GM15510 (cell line): ENCODE measurements around the gene TSHB.

Experiments
- POLR2A ChIP-seq: IDR thresholded peaks from 3 replicates; pipeline ENCODE4 v1.6.1; 2011; ENCODE audit warnings: borderline replicate concordance; ENCODE audit not compliant: insufficient read length; ENCODE audit errors: extremely low read depth

Gene TSHB

DNA sequence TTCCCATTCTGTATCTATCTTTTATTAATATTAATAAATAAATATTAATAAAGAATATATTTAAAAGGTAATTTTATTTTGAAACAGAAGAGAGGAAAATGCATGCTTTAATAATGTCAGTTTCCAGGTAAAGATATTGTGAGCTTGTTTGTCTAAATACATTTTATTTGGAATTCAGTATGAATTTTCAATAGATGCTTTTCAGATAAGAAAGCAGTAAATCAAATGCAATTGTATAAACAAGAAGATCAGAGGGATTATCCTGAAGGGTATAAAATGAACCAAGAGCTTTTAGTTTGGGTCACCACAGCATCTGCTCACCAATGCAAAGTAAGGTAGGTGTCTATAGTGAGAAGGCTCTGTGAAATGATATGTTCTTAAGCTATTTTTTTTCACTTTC is at the start of gene TSHB:
TSHB (plus strand) TSS at position 301 of the 400 bp plus-strand sequence. CDS start 3,537 bp downstream, outside the sequence.
- no peak for TF ChIP-seq POLR2A

DNA sequence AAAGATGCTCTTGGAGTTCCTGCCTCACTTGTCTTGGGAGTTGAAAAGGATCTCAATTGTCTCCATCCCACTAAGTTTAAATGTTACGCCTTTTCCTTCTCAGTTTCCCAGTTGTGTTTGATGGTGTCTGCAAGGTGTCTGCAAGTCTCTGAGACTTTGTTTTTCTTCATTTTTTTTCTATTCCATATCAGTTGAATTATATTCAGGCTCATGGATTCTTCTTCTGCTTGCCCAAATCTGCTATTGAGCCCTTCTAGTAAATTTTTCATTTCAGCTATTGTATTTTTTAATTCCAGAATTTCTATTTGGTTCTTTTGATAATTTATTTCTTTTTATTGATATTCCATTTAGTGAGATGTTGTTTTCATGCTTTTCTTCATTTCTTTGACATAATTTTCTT is 47.4 kb upstream of the TSHB start:
- no peak for TF ChIP-seq POLR2A

DNA sequence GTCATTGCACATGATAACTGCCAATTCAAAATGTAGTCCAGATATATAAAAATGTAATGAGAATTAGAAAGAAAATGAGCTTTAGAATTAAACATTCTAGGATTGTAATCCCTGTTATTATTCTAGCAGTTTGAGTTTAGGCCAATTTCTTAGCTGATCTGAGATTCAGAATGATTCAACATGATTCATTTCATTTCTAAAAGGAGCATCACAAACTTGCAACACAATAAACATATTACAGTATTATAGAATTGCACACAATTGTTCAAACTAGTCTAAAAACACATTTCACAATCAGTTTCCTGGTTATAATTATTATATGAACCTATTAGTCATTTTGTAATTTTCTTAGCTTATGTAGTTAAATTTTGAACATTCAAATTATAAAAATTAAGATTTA is 43.3 kb upstream of the TSHB start:
- no peak for TF ChIP-seq POLR2A

DNA sequence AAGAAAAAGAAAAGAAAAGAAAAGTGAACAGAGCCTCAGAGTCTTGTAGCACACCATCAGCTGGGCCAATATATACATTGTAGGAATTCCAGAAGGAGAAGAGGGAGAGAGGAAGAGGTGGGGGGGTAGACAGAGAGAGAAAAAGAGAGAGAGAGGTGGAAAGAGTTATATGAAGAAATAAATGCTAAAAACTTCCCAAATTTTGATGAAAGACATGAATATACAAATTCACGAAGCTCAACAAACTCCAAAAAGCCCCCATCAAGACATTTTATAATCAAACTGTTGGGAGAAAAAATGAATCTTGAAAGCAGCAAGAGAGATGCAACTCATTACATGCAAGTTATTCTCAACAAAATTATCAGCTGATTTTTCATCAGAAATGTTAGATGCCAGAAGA is 41.5 kb upstream of the TSHB start:
- TF ChIP-seq POLR2A = no peak

DNA sequence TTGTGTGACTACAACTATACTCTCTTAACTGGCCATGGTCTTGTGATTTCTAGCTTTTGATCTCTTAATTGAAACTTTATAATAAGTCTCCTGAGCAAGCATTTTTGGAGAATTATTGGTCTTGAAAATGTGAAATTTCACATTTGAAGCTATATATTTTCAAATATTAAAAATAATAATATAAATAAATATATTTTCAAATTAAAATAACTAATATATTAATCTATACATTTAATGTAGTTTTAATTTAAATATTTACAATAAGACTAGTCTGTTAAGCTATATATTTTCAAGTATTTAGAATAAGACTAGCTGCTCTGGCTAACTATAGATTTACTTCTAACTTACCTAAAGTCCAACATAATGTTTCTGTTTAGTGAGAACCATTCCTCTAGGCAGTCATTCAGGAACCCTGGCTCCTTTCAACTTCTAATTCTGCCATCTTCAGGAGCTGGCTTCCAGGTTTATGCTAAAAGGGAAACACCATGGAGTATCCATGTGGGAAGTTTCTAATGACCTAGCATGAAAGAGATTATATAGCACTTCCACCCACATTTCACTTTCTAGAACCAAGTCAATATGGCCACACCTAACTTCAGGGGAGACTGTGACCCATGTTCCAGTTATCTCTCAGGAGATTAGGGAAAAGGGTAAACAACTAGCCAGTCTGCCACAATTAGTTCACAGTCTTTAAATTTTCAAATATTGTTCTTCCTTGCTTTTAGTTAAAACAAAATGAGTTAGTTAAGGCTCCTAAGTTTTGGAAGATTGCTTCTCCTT is 31.9 kb upstream of the TSHB start:
- TF ChIP-seq POLR2A = no peak

DNA sequence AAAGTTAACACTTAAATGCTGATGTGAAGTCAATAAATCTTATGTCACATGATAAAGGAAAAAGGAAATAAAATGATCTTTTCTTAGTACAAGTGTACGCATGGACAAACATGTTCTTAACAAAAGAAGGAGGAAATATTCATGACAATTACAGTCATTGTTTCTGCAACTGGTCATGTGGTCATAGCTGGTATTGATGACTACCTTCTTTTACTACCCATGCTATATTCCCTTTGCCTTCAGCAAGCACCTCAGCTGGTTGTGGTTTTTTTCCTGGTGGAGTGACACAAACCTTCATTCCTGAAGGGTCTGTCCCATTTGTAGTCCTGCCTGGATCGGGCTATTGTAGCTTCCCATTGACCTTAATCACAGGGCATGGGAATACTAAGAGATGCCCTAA is 23.4 kb upstream of the TSHB start:
- no peak for TF ChIP-seq POLR2A

DNA sequence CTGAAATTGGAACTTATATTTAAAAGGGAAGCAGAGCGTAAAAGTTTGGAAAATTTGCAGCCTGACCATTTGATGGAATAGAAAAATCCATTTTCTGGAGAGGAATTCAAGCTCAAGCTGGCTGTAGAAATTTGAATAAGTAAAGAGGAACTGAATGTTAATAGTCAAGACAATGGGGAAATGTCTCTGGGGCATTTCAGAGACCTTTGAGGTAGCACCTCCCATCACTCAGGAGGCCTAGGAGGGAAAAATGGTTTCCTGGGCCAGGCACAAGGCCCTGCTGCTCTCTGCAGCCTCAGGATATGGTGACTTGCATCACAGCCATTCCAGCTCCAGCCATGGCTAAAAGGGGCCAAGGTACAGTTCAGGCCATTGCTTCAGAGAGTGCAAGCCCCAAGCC is 17.6 kb upstream of the TSHB start:
- TF ChIP-seq POLR2A = no peak

DNA sequence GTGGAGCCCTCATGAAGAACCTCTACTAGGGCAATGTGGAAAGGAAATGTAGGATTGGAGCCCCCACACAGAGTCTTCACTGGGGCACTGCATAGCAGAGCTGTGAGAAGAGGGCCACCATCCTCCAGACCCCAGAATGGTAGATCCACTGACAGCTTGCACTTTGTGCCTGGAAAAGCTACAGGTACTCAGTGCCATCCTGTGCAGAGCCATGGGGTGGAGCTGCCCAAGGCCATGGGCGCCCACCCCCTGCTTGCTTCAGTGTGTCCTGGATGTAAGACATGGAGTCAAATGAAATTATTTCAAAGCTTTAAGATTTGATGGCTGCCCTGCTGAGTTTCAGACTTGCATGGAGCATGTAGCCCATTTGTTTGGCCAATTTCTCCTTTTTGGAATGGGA is 17.2 kb upstream of the TSHB start:
- TF ChIP-seq POLR2A = no peak

DNA sequence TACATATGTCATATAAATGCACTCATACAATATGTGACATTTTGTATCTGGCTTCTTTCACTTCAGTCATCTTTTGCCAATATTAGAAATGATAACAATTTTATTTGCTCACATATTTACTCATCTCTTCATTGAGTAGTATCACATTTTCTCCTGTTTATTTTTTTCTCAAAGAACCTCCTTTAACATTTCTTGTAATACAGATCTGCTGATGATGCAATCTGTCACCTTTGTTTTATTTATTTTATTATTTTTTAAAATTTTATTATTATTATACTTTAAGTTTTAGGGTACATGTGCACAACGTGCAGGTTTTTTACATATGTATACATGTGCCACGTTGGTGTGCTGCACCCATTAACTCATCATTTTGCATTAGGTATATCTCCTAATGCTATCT is 15.8 kb upstream of the TSHB start:
- no peak for TF ChIP-seq POLR2A

DNA sequence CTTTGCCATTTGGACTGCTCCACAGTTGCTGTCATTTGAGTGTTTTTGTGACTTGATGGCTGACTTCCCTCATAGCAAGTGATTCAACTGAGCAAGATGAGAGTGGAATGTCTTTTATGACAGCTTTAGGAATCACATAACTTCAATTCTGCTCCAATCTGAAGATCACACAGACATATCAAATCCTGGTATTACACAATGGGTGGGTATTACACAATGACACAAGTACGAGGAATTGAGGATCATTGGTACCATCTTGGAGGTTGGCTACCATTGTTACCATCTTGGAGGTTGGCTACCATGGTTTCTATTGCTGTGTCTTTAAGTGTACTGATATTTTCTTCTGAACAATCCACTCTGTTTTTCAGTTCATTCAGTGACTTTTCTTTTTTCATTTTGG is 8.5 kb upstream of the TSHB start:
- TF ChIP-seq POLR2A = no peak

DNA sequence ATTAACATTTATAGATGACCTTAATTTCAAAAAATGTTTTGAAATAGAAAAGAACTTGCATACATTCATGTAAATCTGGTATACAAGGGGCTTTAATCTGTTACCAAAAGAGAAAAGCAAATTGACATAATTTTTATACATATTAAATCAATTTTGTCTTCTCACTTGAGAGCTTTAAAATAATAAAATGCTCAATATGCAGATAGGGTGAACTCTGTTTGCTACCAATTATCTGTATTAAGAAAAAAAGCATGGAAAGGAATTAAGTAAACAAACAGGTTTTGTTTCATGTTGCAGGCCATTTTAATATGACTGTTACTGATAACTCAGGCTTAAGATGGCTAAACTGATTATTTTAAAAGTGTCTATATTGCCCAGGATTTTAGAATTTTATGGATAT is 6.0 kb upstream of the TSHB start:
- no peak for TF ChIP-seq POLR2A

DNA sequence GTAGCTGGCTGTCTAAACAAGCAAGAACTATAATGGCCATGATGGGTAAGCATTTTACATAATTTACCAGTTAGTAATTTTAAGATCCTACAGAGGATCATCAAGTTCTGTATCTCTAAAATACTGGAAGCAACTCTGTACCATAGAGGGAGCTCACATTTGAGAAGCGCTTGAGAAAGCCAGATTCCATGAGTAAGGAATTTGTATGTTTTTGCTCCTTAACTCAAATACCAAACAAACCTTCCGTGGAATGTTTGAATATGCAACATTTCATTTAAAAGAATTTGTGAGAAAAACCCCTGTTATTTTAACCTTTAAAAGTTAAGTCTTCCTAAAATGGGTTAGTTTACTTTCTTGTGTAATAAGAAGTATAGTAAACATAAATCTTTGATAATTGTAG is 2.0 kb downstream of the TSHB start:
- TF ChIP-seq POLR2A = no peak

DNA sequence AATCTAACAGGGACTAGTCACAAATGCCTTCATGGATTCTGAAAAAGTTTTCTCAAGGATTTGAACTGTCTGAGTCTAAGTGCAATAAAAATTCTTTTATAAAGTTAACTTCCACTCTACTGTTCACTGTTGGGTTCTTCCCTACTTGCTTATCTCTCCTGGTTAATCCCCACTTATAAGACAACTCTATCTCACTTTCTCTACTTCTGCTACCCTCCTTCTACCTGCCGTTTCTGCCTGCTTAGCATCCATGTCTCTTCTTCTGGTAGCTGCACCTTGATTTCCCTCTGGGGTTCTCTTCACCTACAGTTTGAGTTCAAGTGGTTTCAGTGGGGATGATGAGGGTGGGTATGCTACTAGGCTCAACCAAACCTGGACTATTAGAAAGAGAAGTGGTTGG is 6.0 kb downstream of the TSHB start:
- no peak for TF ChIP-seq POLR2A

DNA sequence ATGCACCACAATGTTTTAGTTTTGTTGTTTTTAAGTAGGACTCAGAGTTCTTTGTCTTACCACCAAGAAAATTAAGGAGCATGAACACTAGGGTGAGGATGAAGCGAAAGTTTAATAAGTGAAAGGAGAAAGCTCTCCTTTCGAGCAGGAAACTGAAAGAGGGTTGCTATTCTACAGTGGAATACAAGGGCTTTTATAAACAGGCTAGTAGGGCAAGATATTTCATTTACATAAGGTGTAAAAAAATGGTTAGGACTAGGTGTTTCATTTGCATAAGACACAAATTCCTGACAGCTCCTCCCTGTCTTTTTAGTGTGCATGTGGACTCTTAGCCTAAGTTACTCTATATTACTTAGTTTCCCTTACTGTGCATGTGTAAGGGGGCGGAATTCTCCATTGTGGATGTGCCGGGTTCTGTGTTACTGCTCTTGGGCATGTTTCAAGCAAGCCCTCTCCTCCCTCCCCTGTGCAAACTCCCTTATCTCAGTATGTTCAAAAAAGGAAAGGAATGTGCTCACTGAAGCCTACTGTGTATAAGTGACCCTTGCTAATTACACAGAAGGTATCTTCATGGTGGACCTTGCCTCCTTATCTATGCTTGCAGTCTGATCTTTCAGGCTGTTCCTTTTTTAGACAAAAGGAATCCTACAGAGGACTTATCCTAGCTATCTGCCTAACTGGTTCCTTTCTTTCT is 7.3 kb downstream of the TSHB start:
- no peak for TF ChIP-seq POLR2A

DNA sequence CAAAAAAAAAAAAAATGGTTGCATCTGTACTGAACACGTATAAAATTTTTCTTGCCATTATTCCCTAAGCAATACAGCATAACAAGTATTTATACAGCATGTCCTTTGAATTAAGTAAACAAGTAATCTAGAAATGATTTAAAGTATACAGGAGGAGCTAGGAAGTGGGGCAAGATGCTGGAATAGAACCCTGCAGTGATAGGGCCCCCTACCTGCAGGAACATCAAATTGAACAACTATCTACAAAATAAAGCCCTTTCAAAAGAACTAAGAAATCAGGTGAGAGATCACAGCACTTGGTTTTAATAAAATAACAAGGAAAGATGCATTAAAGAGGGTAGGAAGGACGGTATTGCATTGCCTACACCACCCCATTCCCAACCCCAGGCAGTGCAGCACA is 10.9 kb downstream of the TSHB start:
- no peak for TF ChIP-seq POLR2A

DNA sequence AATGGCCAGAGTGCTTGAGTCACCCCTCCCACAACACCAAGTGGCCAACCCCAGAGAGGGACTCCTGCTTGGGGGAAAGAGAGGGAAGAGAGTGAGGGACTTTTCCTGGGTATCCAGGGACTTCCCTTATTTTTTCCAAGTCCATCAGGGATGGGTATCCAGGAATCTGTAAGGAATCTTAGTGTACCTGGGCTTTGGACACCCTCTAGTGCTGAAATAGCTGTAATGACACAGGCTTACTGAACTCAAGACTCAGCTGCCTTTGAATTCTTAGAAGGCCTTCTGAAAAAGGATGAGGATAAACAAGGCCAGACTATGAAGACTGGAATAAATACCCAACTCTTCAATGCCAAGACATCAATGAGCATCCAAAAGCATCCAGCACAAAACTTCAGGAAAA is 12.0 kb downstream of the TSHB start:
- TF ChIP-seq POLR2A = no peak

DNA sequence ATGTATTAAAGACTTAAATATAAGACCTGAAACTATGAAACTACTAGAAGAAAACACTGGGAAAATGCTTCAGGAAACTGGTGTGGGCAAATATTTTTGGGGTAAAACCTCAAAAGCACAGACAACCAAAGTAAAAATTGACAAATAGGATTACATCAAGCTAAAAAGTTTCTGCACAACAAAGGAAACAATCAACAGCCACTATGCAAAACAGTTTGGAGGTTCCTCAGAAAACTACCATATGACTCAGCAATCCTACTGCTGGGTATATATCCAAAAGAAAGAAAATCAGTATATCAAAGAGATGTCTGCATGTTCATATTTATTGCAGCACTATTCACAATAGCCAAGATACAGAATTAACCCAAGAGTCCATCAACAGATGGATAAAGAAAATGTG is 17.1 kb downstream of the TSHB start:
- no peak for TF ChIP-seq POLR2A

DNA sequence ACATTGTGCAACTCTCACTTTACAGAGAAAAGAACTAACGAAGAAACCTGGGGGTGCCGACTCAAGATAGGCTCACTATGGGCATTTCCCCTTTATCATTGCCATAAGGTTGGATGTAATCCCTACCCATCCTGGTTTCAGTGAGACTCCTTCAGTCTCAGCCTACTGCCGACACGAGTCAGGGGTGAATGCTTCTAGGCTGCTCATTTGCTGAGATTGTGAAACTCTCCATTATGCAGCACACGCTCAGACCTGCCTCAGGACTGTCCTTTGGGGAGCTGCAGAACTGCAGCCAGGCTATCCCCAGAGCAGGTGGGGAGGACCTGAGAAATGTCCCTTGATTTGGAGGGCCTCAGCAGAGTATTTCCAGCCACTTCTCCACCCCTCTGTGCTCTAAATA is 22.2 kb downstream of the TSHB start:
- no peak for TF ChIP-seq POLR2A
